Measurements from ENCODE around the gene KLHL42. TPM values are rescaled to one million over a fixed set of nuclear protein-coding genes. Genes with fewer than 3 reads are reported as not detected.

The KLHL42 gene
- total and polyA plus RNA-seq, 8 donors: 10.7 to 21.3 (median 15.1) TPM

- Histone ChIP-seq H3K9me3 (no peaks in the 10 kb centered on the region), H3K4me3 (no peak overlapping the region), H3K27ac (no peak overlapping the region), H3K4me1 (peaks cover 0 to 7% (median 5%) of the 10 kb centered on the region in 3 donors), H3K36me3 (no peaks in the 10 kb centered on the region), H3K27me3 (no peaks in the 10 kb centered on the region)
- no peak for ATAC-seq
- TF ChIP-seq CTCF (IDR thresholded peaks at IDR 0.05): no peak
- intact Hi-C loops (cut with DNase I): no loop called here
- FAIRE-seq: no peak
- DNase-seq: no peak
- 0 to 73% methylated on average over 1 of the region's 1 CpG for WGBS, 2 donors
Observed at GRCh38 chr12:27805238-27805637, 25.2 kb downstream of the KLHL42 start.

GRCh38 chr12:27806259-27806658, 26.2 kb downstream of the KLHL42 start:
- 93 to 96% methylated on average over 4 of the region's 4 CpGs for WGBS, 2 donors
- ATAC-seq (no peak), FAIRE-seq (no peak), DNase-seq (no peak)
- Histone ChIP-seq H3K27me3 (no peaks in the 10 kb centered on the region), H3K4me3 (no peak overlapping the region), H3K9me3 (no peaks in the 10 kb centered on the region), H3K36me3 (no peaks in the 10 kb centered on the region), H3K27ac (no peak overlapping the region), H3K4me1 (peaks cover 0 to 7% (median 5%) of the 10 kb centered on the region in 3 donors)
- TF ChIP-seq CTCF (IDR thresholded peaks at IDR 0.05): no peak
- intact Hi-C loops (cut with DNase I): no loop called here

GRCh38 chr12:27807063-27807703, 27.1 kb downstream of the KLHL42 start:
- 64 to 72% methylated on average over 8 of the region's 8 CpGs for WGBS, 2 donors
- no peak for ATAC-seq
- Histone ChIP-seq H3K4me1 (peaks cover 0 to 7% (median 5%) of the 10 kb centered on the region in 3 donors), H3K4me3 (no peak overlapping the region), H3K36me3 (no peaks in the 10 kb centered on the region), H3K9me3 (no peaks in the 10 kb centered on the region), H3K27me3 (no peaks in the 10 kb centered on the region), H3K27ac (no peak overlapping the region)
- intact Hi-C loops (cut with DNase I): no loop called here
- no peak for DNase-seq
- TF ChIP-seq CTCF (IDR thresholded peaks at IDR 0.05): no peak
- no peak for FAIRE-seq

GRCh38 chr12:27808841-27809240, 28.8 kb downstream of the KLHL42 start:
- Histone ChIP-seq H3K36me3 (no peaks in the 10 kb centered on the region), H3K4me3 (no peak overlapping the region), H3K27me3 (no peaks in the 10 kb centered on the region), H3K9me3 (no peaks in the 10 kb centered on the region), H3K27ac (peak overlapping the region in 3 of 4 donors; percentile 24 to 71 (median 55)), H3K4me1 (peaks cover 0 to 7% (median 5%) of the 10 kb centered on the region in 3 donors)
- intact Hi-C loops (cut with DNase I): no loop called here
- no peak for TF ChIP-seq CTCF (IDR thresholded peaks at IDR 0.05)
- ATAC-seq: peak in 3 of 4 donors; percentile 90 to 93 (median 93)
- WGBS, 2 donors: 16 to 25% methylated on average over 6 of the region's 6 CpGs
- peak in 3 of 6 donors; percentile 13 to 67 (median 42) for DNase-seq
- no peak for FAIRE-seq

GRCh38 chr12:27810756-27811155, 30.7 kb downstream of the KLHL42 start:
- WGBS, 2 donors: 34 to 54% methylated on average over 4 of the region's 4 CpGs
- FAIRE-seq (no peak), DNase-seq (no peak), ATAC-seq (peak in 1 of 4 donors; percentile 6)
- no peak overlapping the region for H3K4me3 ChIP-seq
- no peaks in the 10 kb centered on the region for H3K27me3 ChIP-seq
- peaks cover 0 to 7% (median 5%) of the 10 kb centered on the region in 3 donors for H3K4me1 ChIP-seq
- peak overlapping the region in 2 of 4 donors; percentile 19 to 33 for H3K27ac ChIP-seq
- H3K9me3 ChIP-seq: no peaks in the 10 kb centered on the region
- no peaks in the 10 kb centered on the region for H3K36me3 ChIP-seq
- intact Hi-C loops (cut with DNase I): loop anchor here in 1 of 3 donors (10.0 kb wide), 1 partner anchor 76 kb away; no protein-coding TSS in a partner anchor
- TF ChIP-seq CTCF (IDR thresholded peaks at IDR 0.05): no peak
